GM12878 (cell line): Measurements from ENCODE around the gene NEGR1. TPM values are rescaled to one million over a fixed set of nuclear protein-coding genes. Genes with fewer than 3 reads are reported as not detected.

Source experiments
- ATAC-seq: fragments of 200-7000 bp; cut with Tn5 transposase; 3 replicates; pipeline ENCODE4 v1.9.1; 2020; ENCODE audit warnings: mild to moderate bottlenecking, moderate library complexity
- BruUV-seq: library from RNA; stranded (reverse); fragments of 400-500 nt; replicated peaks from 2 replicates; lab custom pipeline; 2021; lab: Mats Ljungman, UMichigan
- CTCF ChIA-PET: fragments of 300-600 bp; sonication (Branson Sonifier 250); formaldehyde crosslinking; extraction: SDS; loops from one replicate; lab custom pipeline; 2021; ENCODE audit warnings: inconsistent platforms; lab: Yijun Ruan, JAX
- POLR2A ChIA-PET: fragments of 350-600 bp; formaldehyde crosslinking; extraction: SDS; loops from one replicate; lab custom pipeline; 2021; ENCODE audit warnings: inconsistent platforms; lab: Charles Lee
- RAD21 ChIA-PET: fragments of 300-600 bp; sonication (Branson Sonifier 250); formaldehyde crosslinking; loops from one replicate; lab custom pipeline; 2023; ENCODE audit warnings: antibody characterized with exemption; ENCODE audit not compliant: unreplicated experiment; lab: Charles Lee
- SMC1A ChIA-PET: fragments of 300-600 bp; sonication (Branson Sonifier 250); formaldehyde crosslinking; loops from one replicate; lab custom pipeline; 2023; ENCODE audit not compliant: unreplicated experiment, uncharacterized antibody; lab: Charles Lee
- DNase-seq: peaks from one replicate; pipeline ENCODE4 v3.0.0-alpha.2; 2011; ENCODE audit warnings: low read depth, low spot score
- FAIRE-seq: peaks from 3 replicates; lab custom pipeline; 2011; peaks lifted over from hg19 to GRCh38; lab: Jason Lieb, UNC
- H2AFZ ChIP-seq: 2 replicates; pipeline ENCODE4 v1.6.0; 2011; ENCODE audit warnings: low read depth, low read length, control low read depth; ENCODE audit not compliant: control insufficient read depth
- H3K27ac ChIP-seq: 2 replicates; pipeline ENCODE4 v1.5.1; 2011; ENCODE audit warnings: control low read depth; ENCODE audit not compliant: control insufficient read depth, insufficient read depth
- H3K27me3 ChIP-seq, 2 experiments: replicated peaks in 1 of 2; 2 replicates each; pipeline versions ENCODE4 v1.6.0 to v1.6.1; 2011; ENCODE audit warnings: low read length in 1 of 2; ENCODE audit not compliant: control insufficient read depth in 2 of 2, insufficient read depth in 2 of 2
- H3K36me3 ChIP-seq, 2 experiments: 2 replicates each; pipeline ENCODE4 v1.5.1; 2011; ENCODE audit warnings: low read length in 1 of 2; ENCODE audit not compliant: control insufficient read depth in 2 of 2, insufficient read depth in 2 of 2
- H3K4me1 ChIP-seq: 2 replicates; pipeline ENCODE4 v1.6.1; 2011; ENCODE audit warnings: mild to moderate bottlenecking, low read length, moderate library complexity, mixed read lengths; ENCODE audit not compliant: control insufficient read depth, insufficient read depth
- H3K4me2 ChIP-seq: 2 replicates; pipeline ENCODE4 v1.6.0; 2011; ENCODE audit warnings: control low read depth; ENCODE audit not compliant: control insufficient read depth, insufficient read depth
- H3K4me3 ChIP-seq: fragments of 200-600 bp; sonication (generic); 2 replicates; pipeline ENCODE4 v1.5.1; 2016
- H3K79me2 ChIP-seq: 2 replicates; pipeline ENCODE4 v1.6.0; 2011; ENCODE audit warnings: low read length; ENCODE audit not compliant: control insufficient read depth, insufficient read depth
- H3K9ac ChIP-seq: 2 replicates; pipeline ENCODE4 v1.8.0; 2011; ENCODE audit warnings: low read length, control low read depth, mixed read lengths; ENCODE audit not compliant: control insufficient read depth, insufficient read depth
- H3K9me3 ChIP-seq: replicated peaks from 3 replicates; pipeline ENCODE4 v1.5.1; 2011; ENCODE audit warnings: mild to moderate bottlenecking, low read length; ENCODE audit not compliant: control insufficient read depth, insufficient read depth
- H4K20me1 ChIP-seq: 2 replicates; pipeline ENCODE4 v1.6.0; 2011; ENCODE audit not compliant: control insufficient read depth, insufficient read depth
- CBX5 ChIP-seq: sonication (generic); IDR thresholded peaks from 2 replicates; pipeline ENCODE4 v1.6.1; 2016; ENCODE audit warnings: low read depth, moderate library complexity, mild to moderate bottlenecking, inconsistent platforms
- EP300 ChIP-seq, 2 experiments: fragments of 150-350 bp in 1 of 2; IDR thresholded peaks; 2 replicates each; pipeline ENCODE4 v1.6.1; 2011 to 2012; ENCODE audit warnings: low read depth in 2 of 2, low read length in 2 of 2, borderline replicate concordance in 1 of 2, improper control_type of control experiment in 1 of 2, inconsistent platforms in 1 of 2; ENCODE audit not compliant: control insufficient read depth in 1 of 2
- MYC ChIP-seq: IDR thresholded peaks from 2 replicates; pipeline ENCODE4 v1.6.1; 2011; ENCODE audit warnings: mild to moderate bottlenecking, low read length, moderate library complexity, inconsistent platforms; ENCODE audit not compliant: insufficient read depth, insufficient replicate concordance, insufficient read length, severe bottlenecking
- RAD21 ChIP-seq: IDR thresholded peaks from 2 replicates; pipeline ENCODE4 v1.6.1; 2011; ENCODE audit warnings: mild to moderate bottlenecking, low read depth, low read length, moderate library complexity; ENCODE audit not compliant: insufficient read depth
- RCOR1 ChIP-seq: conservative IDR thresholded peaks from 2 replicates; pipeline ENCODE4 v1.6.1; 2012; ENCODE audit warnings: low read depth, low read length, improper control_type of control experiment
- TCF3 ChIP-seq: IDR thresholded peaks from 2 replicates; pipeline ENCODE4 v1.6.1; 2012; ENCODE audit warnings: low read depth, mild to moderate bottlenecking, low read length, borderline replicate concordance; ENCODE audit not compliant: insufficient read depth
- ZZZ3 ChIP-seq: IDR thresholded peaks from 2 replicates; pipeline ENCODE4 v1.6.1; 2011; ENCODE audit warnings: low read depth; ENCODE audit not compliant: control insufficient read depth, insufficient read length
- WGBS: methylation state at CpG from one replicate; pipeline ENCODE4 v1.1.6; 2016; ENCODE audit warnings: low lambda C conversion rate; ENCODE audit not compliant: insufficient replicate concordance, insufficient coverage; ENCODE audit errors: missing lambda C conversion rate; 5-methylcytosine and 5-hydroxymethylcytosine counted together
- in situ Hi-C: fragments of 300-500 bp; cut with MboI; formaldehyde crosslinking; loops from 9 replicates; pipeline ENCODE4 v1.14.3; 2018; ENCODE audit warnings: mixed read lengths
- intact Hi-C: fragments of 100-400 bp; cut with micrococcal nuclease; formaldehyde crosslinking; loops from one replicate; pipeline ENCODE4 v1.14.2; 2022; ENCODE audit not compliant: unreplicated experiment
- polyA plus RNA-seq, 11 experiments: library from polyadenylated mRNA; depleted of rRNA in 4 of 11; unstranded in 6 of 11; stranded (reverse) in 5 of 11; fragments of >200 nt; fragmentation: Nextera tagmentation in 4 of 11; fragmentation: Illumina TruSeq in 1 of 11; extraction: Ambion mirVana in 4 of 11; extraction: Trizol in 1 of 11; gene quantifications; 1 replicate in 1 of 11; 2 replicates in 10 of 11; pipeline versions ENCODE4 v1.2.1 to v1.2.3, GENCODE V29; 2011 to 2016; ENCODE audit warnings: inconsistent platforms in 2 of 11, missing spikeins in 2 of 11, low read depth in 1 of 11
- total RNA-seq, 4 experiments: library from RNA; depleted of rRNA in 3 of 4; stranded (reverse); fragments of >200 nt in 3 of 4; fragmentation: Illumina TruSeq in 1 of 4; extraction: Trizol in 1 of 4; gene quantifications; 2 replicates each; pipeline versions ENCODE4 v1.2.1 to v1.2.3, GENCODE V29; 2013 to 2021
- TF ChIP-seq, protein P1 (sequence below): fragments of 450-650 bp; formaldehyde crosslinking; IDR thresholded peaks from 2 replicates; pipeline ENCODE4 v1.4.0; 2022; ENCODE audit warnings: mild to moderate bottlenecking, moderate library complexity
- TF ChIP-seq, protein P2 (sequence below): IDR thresholded peaks from 2 replicates; pipeline ENCODE4 v1.6.1; 2011; ENCODE audit warnings: low read depth, mild to moderate bottlenecking, low read length, moderate library complexity, borderline replicate concordance; ENCODE audit errors: extremely low read depth
- TF ChIP-seq, protein P3 (sequence below): IDR thresholded peaks from 2 replicates; pipeline ENCODE4 v1.6.1; 2011; ENCODE audit warnings: borderline replicate concordance, low read depth, mild to moderate bottlenecking, moderate library complexity, mixed read lengths, low read length; ENCODE audit not compliant: insufficient read depth; ENCODE audit errors: extremely low read length
- TF ChIP-seq, protein P4 (sequence below): fragments of 150-350 bp; IDR thresholded peaks from 2 replicates; pipeline ENCODE4 v1.6.1; 2014; ENCODE audit warnings: mild to moderate bottlenecking, low read depth, low read length

Gene NEGR1
- total and polyA plus RNA-seq, 10 of the 15 experiments (the other 5 are each of a cell fraction or from before 2014, with no cell fraction given) = under 0.01 to 0.03 (median 0.01) TPM; not detected in 7

DNA sequence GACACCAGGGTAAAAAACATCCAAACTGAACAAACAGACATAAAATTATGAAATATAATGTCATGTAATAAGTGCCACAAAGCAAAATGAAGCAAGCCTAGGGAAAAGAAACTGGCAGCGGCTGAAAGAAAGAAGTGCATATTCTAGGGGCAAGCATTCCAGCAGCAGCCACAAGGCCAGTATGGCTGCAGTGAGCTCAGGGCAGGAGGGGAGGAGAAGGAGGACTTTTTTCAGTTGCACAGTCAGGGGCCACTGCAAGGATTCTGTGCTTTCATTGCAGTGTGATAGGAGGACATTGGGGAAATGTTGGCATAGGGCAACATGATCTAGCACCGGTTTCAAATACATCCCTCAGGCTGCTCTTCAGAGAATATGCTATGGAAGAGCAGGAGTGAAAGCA, 263.8 kb downstream of the NEGR1 start:
- H3K79me2 ChIP-seq = no peaks in the 10 kb centered on the region
- ChIA-PET SMC1A (no interaction called here), RAD21 (no interaction called here), CTCF (no interaction called here), POLR2A (no interaction called here)
- H3K9me3 ChIP-seq = no peaks in the 10 kb centered on the region
- TF ChIP-seq TCF3 (no peak), MYC (no peak), RAD21 (no peak), CBX5 (no peak), ZZZ3 (no peak), EP300 (IDR thresholded peaks at IDR 0.05; ENCODE audit: borderline replicate concordance in 1 of 2, control insufficient read depth in 1 of 2, low read depth in 2 of 2, low read length in 2 of 2) (no peak), RCOR1 (no peak)
- TF ChIP-seq, protein P1, sequence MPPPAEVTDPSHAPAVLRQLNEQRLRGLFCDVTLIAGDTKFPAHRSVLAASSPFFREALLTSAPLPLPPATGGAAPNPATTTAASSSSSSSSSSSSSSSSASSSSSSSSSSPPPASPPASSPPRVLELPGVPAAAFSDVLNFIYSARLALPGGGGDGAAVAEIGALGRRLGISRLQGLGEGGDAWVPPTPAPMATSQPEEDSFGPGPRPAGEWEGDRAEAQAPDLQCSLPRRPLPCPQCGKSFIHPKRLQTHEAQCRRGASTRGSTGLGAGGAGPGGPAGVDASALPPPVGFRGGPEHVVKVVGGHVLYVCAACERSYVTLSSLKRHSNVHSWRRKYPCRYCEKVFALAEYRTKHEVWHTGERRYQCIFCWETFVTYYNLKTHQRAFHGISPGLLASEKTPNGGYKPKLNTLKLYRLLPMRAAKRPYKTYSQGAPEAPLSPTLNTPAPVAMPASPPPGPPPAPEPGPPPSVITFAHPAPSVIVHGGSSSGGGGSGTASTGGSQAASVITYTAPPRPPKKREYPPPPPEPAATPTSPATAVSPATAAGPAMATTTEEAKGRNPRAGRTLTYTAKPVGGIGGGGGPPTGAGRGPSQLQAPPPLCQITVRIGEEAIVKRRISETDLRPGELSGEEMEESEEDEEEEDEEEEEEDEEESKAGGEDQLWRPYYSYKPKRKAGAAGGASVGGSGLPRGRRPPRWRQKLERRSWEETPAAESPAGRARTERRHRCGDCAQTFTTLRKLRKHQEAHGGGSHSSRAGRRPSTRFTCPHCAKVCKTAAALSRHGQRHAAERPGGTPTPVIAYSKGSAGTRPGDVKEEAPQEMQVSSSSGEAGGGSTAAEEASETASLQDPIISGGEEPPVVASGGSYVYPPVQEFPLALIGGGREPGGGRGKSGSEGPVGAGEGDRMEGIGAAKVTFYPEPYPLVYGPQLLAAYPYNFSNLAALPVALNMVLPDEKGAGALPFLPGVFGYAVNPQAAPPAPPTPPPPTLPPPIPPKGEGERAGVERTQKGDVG (CRISPR knock-in tag) = no peak
- TF ChIP-seq, protein P2, sequence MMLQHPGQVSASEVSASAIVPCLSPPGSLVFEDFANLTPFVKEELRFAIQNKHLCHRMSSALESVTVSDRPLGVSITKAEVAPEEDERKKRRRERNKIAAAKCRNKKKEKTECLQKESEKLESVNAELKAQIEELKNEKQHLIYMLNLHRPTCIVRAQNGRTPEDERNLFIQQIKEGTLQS = no peak
- TF ChIP-seq, protein P3, sequence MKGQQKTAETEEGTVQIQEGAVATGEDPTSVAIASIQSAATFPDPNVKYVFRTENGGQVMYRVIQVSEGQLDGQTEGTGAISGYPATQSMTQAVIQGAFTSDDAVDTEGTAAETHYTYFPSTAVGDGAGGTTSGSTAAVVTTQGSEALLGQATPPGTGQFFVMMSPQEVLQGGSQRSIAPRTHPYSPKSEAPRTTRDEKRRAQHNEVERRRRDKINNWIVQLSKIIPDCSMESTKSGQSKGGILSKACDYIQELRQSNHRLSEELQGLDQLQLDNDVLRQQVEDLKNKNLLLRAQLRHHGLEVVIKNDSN = no peak
- TF ChIP-seq, protein P4, sequence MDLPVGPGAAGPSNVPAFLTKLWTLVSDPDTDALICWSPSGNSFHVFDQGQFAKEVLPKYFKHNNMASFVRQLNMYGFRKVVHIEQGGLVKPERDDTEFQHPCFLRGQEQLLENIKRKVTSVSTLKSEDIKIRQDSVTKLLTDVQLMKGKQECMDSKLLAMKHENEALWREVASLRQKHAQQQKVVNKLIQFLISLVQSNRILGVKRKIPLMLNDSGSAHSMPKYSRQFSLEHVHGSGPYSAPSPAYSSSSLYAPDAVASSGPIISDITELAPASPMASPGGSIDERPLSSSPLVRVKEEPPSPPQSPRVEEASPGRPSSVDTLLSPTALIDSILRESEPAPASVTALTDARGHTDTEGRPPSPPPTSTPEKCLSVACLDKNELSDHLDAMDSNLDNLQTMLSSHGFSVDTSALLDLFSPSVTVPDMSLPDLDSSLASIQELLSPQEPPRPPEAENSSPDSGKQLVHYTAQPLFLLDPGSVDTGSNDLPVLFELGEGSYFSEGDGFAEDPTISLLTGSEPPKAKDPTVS = no peak
- no TSS peak for BruUV-seq
- intact Hi-C loops = no loop called here
- no peaks in the 10 kb centered on the region for H3K27me3 ChIP-seq
- in situ Hi-C loops = no loop called here
- no peak overlapping the region for H3K27ac ChIP-seq
- H2AFZ ChIP-seq = no peak overlapping the region
- no peaks in the 10 kb centered on the region for H3K36me3 ChIP-seq
- no peaks in the 10 kb centered on the region for H4K20me1 ChIP-seq
- ATAC-seq = no peak
- H3K4me2 ChIP-seq = no peak overlapping the region
- H3K4me3 ChIP-seq = no peak overlapping the region
- no peak overlapping the region for H3K9ac ChIP-seq
- DNase-seq = no peak
- WGBS = 50% methylated on average over 2 of the region's 2 CpGs
- H3K4me1 ChIP-seq = no peaks in the 10 kb centered on the region
- no peak for FAIRE-seq
